ENCODE data around the gene TUBA4A.
"Not testable (repeated sequence)": the region's sequence is repeated elsewhere in the genome, so short reads cannot be mapped to it uniquely, and the experiment has no call there.

Gene TUBA4A

GRCh38 chr2:219204425-219205164 lies 49.1 kb downstream of the TUBA4A start:
- Histone ChIP-seq H3K4me3 (ENCODE audit: low read depth, low read length) (no peak overlapping the region), H3K36me3 (peaks cover 23% of the 10 kb centered on the region), H3K27ac (no peak overlapping the region), H3K27me3 (ENCODE audit: insufficient read depth, low read depth, severe bottlenecking) (no peaks in the 10 kb centered on the region), H3K9me3 (ENCODE audit: severe bottlenecking) (no peaks in the 10 kb centered on the region)
- DNase-seq: no peak
- no peak for TF ChIP-seq CTCF (IDR thresholded peaks at IDR 0.05; ENCODE audit: low read depth, low read length)

- not testable (repeated sequence) for H3K27me3 ChIP-seq (ENCODE audit: insufficient read depth, low read depth, severe bottlenecking)
Measured at GRCh38 chr2:219201331-219201730, 52.4 kb downstream of the TUBA4A start.

GRCh38 chr2:219200502-219201326 lies 53.0 kb downstream of the TUBA4A start:
- not testable (repeated sequence) for DNase-seq; H3K36me3 ChIP-seq; H3K27ac ChIP-seq; H3K27me3 ChIP-seq (ENCODE audit: insufficient read depth, low read depth, severe bottlenecking); H3K9me3 ChIP-seq (ENCODE audit: severe bottlenecking); H3K4me3 ChIP-seq (ENCODE audit: low read depth, low read length)

More at GRCh38 chr2:219201331-219201730, 52.4 kb downstream of the TUBA4A start:
- DNase-seq; H3K9me3 ChIP-seq (ENCODE audit: severe bottlenecking); H3K4me3 ChIP-seq (ENCODE audit: low read depth, low read length); H3K27ac ChIP-seq; H3K36me3 ChIP-seq: not testable (repeated sequence)
